Stimulated activated CD4-positive, alpha-beta T cell treated with anti-CD3 and anti-CD28 coated beads, Interleukin-15, amount 100 ng/mL, for 1 hour (primary cell): ENCODE data around the gene CAMTA1.

ENCODE experiments used
- DNase-seq, 2 donors: peaks; one replicate each; pipeline ENCODE4 v3.0.0-alpha.2; 2020; ENCODE audit warnings: low read depth in 1 of 2, low spot score in 1 of 2

Gene CAMTA1

DNA sequence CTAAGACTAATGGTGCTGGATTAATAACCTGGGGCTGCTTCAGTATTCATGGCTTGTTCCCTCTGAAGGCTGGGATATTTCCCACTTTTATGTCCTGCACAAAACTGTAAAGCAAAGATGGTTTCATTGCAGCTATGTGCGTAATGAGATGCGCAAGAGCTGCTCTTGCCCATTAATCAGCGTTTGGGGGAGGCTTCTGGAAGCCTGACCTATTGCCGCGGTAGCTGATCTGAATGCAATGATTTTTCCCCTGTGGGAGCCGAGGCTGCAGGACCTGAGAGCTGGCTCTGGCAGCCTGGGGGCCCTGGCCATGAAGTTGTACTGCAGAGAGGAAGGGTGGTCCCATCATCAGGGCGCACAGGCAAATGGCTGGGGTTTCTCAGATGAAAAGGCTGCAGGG lies 239.8 kb downstream of the CAMTA1 start:
- DNase-seq = no peak

DNA sequence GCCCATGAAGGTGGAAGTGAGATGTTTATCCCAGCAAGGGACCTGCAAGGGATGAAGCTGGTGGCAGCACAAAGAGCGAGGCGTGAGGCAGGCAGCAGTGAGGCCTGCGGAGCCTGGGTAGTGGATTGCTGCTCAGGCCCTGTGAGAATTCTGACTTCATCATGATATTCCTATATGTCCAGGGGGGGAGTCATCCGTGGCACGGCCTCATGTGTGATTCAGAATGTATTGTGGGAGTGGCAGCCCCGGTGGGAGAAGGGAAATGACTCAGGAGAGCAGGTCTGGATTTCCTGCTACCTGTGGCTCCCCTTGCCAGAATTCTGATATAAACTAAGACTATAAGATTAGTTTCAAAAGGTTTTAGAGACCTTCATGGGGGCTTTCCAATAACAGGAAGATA lies 240.9 kb downstream of the CAMTA1 start:
- no peak for DNase-seq

GRCh38 chr1:7032992-7033391 lies 247.7 kb downstream of the CAMTA1 start:
- no peak for DNase-seq

GRCh38 chr1:7036386-7036785 lies 251.1 kb downstream of the CAMTA1 start:
- no peak for DNase-seq

DNA sequence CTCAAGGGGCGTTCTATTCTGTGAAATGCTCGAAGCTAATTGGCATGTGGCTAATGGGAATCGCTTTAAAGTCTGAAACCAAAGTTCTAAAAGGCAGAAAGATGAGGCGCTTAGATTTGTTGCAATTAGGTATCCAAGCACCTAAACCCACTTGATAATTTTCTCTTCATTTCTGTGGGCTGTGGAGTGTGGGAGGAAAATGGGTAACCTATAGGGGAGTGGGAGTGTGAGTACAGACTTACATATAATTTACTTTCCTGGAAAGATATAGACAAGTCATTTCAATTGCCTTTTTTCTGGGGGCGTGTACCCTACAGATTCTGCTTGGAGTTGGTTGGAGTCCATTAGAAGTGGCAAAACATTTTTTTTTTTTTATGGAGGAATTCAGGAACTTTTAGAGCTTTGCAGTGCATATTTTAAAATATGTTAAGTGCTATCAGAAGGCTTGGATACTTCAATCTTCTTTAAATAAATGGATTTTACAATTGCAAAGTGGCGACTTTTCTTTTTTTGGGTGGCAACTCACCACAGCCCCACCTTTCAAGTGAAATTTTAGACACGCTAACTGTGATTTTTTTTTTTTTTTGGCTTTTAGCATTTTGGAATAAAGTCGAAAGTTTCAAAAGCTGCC lies 254.5 kb downstream of the CAMTA1 start:
- no peak for DNase-seq

DNA sequence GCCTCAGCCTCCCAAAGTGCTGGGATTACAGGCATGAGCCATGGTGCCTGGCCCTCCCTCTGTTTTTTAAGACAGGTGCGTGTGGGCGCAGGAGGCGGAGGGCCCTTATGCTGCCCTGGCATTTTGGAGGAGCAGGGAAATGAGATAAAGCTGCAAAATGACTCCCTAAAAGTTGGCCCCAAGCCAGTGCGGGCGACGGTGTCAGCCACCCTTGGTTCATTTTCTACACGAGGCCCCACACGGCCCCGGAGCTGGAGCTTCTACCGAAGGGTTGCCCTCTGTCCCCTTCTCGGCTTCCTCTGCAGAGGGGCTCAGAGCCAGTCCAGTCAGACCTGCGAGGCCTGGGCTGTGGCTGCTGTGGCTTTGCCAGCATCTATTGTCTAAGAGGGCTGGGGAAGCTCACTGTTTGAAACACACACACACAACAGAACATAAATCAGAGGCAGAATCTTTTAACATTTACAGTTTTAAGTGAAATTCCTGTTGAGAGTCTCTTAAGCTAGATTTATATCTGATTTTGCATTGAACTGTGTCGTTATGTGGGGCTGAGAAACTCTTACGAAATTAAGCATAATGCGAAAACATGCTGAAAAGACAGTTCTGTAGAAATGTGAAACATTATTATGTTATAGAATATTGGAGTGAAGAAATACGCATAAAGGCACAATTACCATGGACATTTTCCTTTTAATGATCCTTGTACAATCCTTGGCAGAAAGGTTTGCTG lies 255.9 kb downstream of the CAMTA1 start:
- no peak for DNase-seq

DNA sequence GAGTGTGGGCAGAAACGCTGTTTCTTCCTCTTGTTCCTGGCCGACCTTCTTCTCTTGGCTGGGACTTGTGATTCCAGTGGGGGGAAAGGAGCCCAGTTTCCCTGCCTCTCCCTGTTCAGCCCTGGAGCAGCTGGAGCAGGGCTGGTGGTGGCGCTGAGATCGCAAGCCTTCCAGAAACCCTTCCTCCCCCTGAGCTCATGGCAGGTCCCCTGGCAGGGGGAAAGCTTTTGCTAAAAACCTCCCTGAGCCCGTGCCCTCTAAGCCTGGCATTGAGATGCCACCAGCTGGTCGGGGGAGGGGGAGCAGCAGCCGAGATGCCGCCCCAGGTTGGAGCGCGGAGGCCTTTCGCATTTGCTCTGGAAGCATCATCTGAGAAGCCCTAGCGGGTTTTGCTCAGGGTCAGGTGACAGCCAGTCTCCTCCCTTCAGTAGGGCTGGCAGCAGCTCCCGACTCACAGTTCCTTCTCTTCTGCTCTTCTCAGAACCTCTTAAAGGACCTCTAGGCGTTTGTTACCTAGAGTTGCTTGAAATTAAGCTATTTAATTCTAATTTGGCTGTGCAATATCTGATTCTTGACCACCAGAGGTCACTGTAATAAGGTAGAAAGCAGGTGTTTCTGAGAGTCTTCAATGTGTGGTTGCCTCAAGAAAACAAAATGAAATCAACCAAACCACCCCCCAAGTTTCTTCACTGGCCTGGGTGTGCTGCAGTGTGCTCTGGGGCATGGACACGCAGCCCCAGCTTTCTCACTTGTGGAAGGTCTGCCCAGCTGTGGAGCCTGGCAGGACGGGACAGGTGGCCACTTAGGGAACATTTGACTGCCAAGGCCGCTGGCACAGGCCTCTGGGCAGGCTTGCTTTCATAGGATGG lies 257.3 kb downstream of the CAMTA1 start:
- DNase-seq = no peak

DNA sequence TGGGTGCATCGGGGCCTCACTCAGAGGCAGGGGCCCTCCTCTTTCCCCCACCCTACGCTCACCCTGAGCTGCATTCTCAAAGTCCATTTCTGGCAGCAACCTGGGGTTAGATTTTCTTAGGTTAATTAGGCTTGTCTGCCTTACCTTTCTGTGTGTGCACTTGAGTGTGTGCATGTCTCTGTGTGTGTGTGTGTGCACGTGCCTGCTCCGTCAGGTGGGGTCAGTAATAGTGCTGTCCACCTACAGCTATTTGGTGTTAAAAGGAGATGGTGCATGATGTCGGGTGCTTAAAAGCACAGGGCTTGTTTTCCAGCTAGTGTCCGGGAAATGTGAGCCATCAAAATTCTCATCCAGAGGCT lies 257.9 kb downstream of the CAMTA1 start:
- no peak for DNase-seq

DNA sequence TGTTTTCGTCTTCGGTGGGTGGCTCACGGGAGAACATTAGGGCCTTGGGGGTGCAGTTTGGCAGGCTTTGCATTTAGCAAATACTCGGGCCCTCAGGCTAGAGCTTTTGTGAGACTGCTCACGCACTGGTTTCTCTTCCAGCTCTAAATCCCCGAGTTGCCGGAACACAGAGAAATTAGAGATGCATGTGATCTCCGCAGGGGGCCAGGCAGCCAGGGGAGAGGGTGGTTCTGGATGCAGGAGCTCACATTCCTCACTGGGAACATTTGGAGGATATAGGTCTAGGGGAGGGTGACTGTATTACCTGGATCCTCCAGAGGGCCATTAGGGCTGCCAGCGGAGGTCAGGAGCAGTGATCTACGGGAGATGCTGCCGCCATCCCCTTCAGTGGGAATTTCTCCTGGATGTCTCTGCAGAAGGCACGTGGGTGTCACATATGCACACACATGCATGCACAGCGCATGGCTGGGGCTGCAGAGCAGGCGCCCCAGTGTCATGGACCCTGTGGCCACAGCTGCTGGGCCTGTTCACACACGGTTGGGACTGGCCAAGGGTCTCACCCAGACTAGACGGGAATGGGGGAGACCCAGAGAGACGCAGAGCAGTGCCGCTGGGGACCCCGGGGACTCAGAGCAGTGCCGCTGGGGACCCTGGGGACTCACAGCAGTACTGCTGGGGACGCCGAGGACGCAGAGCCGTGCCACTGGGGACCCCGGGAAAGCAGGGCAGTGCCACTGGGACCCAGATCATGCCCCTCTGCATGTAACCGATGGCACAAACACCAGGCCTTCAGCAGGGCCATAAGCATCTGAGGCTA lies 258.7 kb downstream of the CAMTA1 start:
- no peak for DNase-seq

DNA sequence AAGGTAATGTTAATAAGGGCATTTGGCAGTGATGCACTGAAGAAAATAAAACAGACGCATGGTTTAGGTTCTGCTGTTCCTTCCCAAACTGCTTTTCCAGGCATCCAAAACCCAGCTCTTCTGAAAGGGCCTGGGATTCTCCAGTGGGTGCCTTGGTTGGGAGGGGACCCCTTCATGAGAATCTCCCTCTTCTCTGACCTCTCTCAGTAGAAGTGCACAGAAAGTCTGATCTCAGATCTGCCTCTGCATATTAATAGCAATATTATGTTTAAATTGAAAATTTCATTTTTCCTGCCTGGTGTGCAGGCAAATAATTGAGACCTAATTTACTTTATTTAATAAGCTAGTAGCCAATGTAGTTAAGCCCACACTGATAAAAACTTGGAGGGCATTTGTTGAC lies 260.6 kb downstream of the CAMTA1 start:
- DNase-seq = no peak

DNA sequence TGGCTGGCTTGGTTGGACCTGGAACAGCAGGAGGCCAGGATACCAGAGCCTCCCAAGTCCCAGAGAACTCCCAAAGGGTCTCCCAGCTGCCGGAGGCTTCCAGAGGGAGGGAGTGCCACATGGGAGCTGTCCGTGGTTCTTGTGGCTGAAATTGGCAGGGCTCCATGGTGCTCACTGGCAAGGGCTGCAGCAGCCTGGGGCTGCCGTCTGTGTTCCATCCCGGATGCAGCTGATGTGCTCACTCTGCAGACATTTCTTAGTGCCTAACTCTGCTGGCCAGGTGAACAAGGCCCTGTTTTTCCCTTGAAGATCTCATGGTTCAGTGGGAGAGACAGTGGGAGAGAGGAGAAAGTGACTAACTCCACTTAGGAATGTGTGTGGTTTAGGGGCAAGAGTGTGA lies 261.1 kb downstream of the CAMTA1 start:
- no peak for DNase-seq

GRCh38 chr1:7046891-7047290 lies 261.6 kb downstream of the CAMTA1 start:
- no peak for DNase-seq

DNA sequence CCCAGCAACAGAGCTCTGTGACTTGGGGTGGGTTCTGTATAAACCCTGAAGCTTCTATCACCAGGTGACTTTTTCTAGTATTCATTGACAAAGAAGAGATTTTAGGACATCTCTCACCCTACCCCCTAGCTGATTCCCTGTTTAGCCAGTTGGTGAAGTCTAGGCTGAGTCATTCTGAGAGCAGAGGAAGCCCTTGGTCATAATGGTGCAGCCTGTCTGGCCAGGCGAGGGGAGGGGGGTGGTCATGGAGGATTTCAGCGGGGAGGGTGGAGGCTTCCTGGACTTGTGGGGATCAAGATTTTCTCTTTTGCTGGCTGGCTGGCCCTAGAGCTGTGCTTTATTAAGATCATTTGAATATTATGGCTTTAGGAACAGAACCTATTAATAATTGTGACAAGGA lies 262.6 kb downstream of the CAMTA1 start:
- no peak for DNase-seq

GRCh38 chr1:7048395-7048794 lies 263.1 kb downstream of the CAMTA1 start:
- DNase-seq = no peak

DNA sequence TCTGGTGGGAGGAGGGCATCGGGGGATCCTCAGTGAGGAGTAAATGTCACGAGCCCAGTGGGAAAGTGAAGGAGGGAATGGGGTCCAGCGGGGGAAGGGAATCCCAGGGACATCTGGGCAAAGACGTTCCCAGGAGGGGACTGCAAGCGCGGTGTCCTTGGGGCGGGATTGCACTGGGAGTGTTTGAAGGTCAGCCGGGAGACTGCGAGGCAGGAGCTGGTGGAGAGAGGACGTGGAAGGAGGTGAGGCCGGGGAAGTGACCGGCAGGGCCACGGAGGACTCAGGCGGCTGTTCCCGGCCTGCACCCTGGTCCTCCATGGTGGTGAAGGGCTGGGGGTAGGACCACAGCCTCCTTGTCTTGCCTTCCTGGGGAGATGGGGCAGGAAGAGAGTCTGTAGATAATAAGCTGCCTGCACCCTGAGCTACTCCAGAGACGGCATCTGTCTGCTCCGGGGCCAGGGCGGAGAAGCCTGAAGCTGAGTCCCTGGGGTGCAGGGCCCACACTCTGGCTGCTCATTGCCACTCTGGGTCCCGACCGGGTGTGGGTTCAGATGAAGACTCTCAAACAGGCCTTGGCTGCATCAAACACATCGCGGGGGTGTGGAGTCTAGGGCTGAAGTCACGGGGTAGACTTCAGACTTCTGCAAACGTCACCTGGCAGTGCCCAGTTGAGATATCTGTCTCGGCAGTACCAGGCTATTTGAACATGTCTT lies 264.8 kb downstream of the CAMTA1 start:
- no peak for DNase-seq

DNA sequence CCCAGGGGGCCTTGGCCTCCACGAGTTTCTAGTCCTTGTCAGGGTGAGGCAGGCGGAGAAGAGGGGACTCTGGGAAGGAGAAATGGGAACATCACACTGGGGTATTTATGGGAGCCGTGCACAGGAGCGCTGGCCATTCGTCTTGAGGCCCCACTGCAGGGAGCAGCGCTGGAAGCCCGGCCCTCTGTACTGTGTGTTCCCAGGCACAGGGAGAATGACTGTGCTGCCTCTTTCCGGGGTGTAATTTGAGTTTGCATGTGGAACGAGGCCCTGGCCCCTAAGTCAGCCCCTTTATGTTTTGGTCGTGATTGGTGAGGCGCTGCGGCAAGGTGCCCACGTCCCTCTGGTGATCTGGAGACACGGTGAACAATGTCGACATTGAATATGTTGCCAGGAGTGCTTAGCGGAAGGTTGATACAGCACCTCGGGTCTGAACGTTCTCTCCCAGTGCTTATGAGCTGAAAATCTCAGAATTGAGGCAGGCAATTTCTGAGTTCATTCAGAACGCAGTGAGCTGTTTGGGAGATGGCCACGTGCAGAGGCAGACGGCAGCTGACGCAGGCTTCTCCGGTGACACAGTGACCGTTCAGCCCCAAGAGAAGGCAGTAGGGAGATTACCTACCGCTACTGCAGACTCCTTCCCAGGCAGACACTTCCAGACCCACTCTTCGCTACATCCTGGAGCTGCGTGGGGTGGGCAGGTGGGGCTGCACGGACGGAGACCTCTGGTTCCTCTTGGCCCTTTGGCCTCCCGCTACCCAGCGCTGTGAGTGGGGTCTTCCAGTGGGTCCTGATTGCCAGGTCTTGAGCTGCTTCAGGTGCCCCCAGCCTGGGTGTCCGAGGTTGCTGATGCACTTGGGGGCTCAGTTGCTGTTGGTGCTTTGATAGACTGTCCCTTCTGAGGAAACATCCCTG lies 265.8 kb downstream of the CAMTA1 start:
- DNase-seq = no peak

DNA sequence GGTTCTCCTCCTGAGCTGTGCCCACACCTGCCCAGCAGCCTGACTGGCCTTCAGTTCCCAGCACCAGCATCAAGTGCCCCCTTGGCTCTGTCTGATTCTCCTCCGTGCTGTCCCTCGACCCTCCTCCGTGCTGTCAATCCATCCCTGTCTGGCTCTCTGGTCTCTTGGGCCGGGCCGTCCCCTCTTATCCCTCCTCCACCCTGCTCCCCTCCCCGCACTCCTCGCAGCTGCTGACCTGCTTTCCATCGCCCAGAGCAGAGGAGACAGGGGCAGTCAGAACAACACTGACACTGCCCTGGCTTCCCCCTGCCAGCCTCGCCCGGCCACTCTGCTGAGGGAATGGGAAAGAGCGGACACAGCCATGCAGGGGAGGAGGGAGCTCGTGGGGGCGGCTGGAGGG lies 267.4 kb downstream of the CAMTA1 start:
- DNase-seq = no peak

- DNase-seq = no peak
Observed at GRCh38 chr1:7060745-7061144, 275.5 kb downstream of the CAMTA1 start.

GRCh38 chr1:7062346-7063061 lies 277.2 kb downstream of the CAMTA1 start:
- DNase-seq = no peak
